Esophagus squamous epithelium (tissue), 4 donors: ENCODE results near the gene FRMD6.
"Not testable (repeated sequence)": the region's sequence is repeated elsewhere in the genome, so short reads cannot be mapped to it uniquely, and the experiment has no call there.

Experiments used
- POLR2A ChIP-seq, 4 donors: fragments of 450-650 bp; IDR thresholded peaks; one replicate each; pipeline ENCODE4 v1.6.1; 2017; ENCODE audit warnings: antibody characterized with exemption in 4 of 4, mild to moderate bottlenecking in 4 of 4, moderate library complexity in 3 of 4
- TF ChIP-seq, protein P1 (sequence below), 6 experiments: fragments of 450-650 bp in 4 of 6; fragments of 200-600 bp in 2 of 6; sonication (generic) in 2 of 6; IDR thresholded peaks; one replicate each; pipeline ENCODE4 v1.5.1; 2016 to 2019; ENCODE audit warnings: antibody characterized with exemption in 6 of 6, mild to moderate bottlenecking in 4 of 6, moderate library complexity in 4 of 6

DNA sequence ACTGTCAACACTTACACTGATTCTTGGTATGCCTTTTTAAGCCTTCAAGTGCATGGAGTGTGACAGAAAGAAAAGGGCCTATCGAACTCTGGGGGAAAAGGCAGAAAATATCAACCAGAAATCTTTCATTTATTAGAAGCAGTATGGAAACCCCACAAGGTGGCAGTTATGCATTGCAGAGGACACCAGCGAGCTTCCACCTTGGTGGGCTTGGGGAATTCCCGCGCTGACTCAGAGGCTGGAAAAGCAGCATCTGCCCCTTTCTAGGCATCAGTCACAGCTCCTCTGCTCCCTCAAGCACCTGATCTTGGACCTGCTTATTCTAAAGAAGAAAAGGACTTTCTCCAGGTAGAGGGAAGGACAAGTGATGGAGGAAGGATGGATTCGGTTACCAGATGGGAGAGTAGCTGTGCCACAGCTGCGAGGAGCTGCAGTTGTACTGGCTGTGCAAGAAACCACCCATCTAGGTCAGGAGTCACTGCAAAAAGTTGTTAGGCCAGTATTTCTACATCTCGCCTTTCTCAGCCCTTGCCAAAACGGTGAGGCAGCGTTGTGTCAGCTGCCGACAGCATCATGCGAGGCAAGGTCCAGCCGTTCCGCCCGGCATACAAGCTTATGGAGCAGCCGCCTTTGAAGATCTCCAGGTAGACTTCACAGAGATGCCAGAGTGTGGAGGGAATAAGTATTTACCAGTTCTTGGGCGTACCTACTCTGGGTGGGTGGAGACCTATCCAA, 100.1 kb downstream of the FRMD6 start:
- TF ChIP-seq, protein P1, sequence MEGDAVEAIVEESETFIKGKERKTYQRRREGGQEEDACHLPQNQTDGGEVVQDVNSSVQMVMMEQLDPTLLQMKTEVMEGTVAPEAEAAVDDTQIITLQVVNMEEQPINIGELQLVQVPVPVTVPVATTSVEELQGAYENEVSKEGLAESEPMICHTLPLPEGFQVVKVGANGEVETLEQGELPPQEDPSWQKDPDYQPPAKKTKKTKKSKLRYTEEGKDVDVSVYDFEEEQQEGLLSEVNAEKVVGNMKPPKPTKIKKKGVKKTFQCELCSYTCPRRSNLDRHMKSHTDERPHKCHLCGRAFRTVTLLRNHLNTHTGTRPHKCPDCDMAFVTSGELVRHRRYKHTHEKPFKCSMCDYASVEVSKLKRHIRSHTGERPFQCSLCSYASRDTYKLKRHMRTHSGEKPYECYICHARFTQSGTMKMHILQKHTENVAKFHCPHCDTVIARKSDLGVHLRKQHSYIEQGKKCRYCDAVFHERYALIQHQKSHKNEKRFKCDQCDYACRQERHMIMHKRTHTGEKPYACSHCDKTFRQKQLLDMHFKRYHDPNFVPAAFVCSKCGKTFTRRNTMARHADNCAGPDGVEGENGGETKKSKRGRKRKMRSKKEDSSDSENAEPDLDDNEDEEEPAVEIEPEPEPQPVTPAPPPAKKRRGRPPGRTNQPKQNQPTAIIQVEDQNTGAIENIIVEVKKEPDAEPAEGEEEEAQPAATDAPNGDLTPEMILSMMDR (IDR thresholded peaks at IDR 0.05): not testable (repeated sequence)
- not testable (repeated sequence) for TF ChIP-seq POLR2A (IDR thresholded peaks at IDR 0.05)
